IMR-90 (cell line): ENCODE results near the gene ETFA. TPM values are rescaled to one million over a fixed set of nuclear protein-coding genes. Genes with fewer than 3 reads are reported as not detected.

Experiments
- ATAC-seq: fragments of 200-7000 bp; cut with Tn5 transposase; 2 replicates; pipeline ENCODE4 v1.9.1; 2020; ENCODE audit warnings: low read depth, mild to moderate bottlenecking, moderate library complexity
- BruUV-seq: library from RNA; stranded (reverse); fragments of 400-500 nt; replicated peaks from 2 replicates; lab custom pipeline; 2021; lab: Mats Ljungman, UMichigan
- CTCF ChIA-PET: fragments of 300-600 bp; formaldehyde crosslinking; extraction: SDS; loops from one replicate; lab custom pipeline; 2021; ENCODE audit warnings: antibody characterized with exemption; lab: Yijun Ruan, JAX
- POLR2A ChIA-PET: fragments of 300-600 bp; sonication (Branson Sonifier 250); formaldehyde crosslinking; loops from one replicate; lab custom pipeline; 2022; ENCODE audit warnings: antibody characterized with exemption; ENCODE audit not compliant: unreplicated experiment; lab: Charles Lee
- DNase-seq: peaks from one replicate; pipeline ENCODE4 v3.0.0; 2013
- H2AFZ ChIP-seq: replicated peaks from 2 replicates; pipeline ENCODE3; 2013; ENCODE audit warnings: low read length, mild to moderate bottlenecking; ENCODE audit not compliant: poor library complexity
- H2AK5ac ChIP-seq: 2 replicates; pipeline ENCODE4 v1.6.1; 2013; ENCODE audit warnings: low read depth, low read length, inconsistent platforms
- H2AK9ac ChIP-seq: replicated peaks from 2 replicates; pipeline ENCODE3; 2013; ENCODE audit warnings: mild to moderate bottlenecking, low read depth, low read length, moderate library complexity; ENCODE audit not compliant: poor library complexity
- H2BK120ac ChIP-seq: 2 replicates; pipeline ENCODE4 v1.6.1; 2013; ENCODE audit warnings: low read depth, low read length, inconsistent platforms
- H2BK15ac ChIP-seq: 3 replicates; pipeline ENCODE4 v1.6.1; 2013; ENCODE audit warnings: low read depth, low read length, inconsistent platforms
- H2BK20ac ChIP-seq: 2 replicates; pipeline ENCODE4 v1.6.1; 2013; ENCODE audit warnings: low read depth, mild to moderate bottlenecking, inconsistent platforms, low read length, moderate library complexity
- H2BK5ac ChIP-seq: 2 replicates; pipeline ENCODE4 v1.6.1; 2013; ENCODE audit warnings: mild to moderate bottlenecking, low read depth, low read length, inconsistent platforms; ENCODE audit not compliant: poor library complexity, severe bottlenecking
- H3K14ac ChIP-seq: replicated peaks from 2 replicates; pipeline ENCODE4 v1.6.1; 2013; ENCODE audit warnings: low read depth, low read length, inconsistent platforms
- H3K18ac ChIP-seq: 2 replicates; pipeline ENCODE4 v1.6.1; 2013; ENCODE audit warnings: low read depth, low read length, control low read depth
- H3K23ac ChIP-seq: 2 replicates; pipeline ENCODE4 v1.6.1; 2013; ENCODE audit warnings: low read depth, low read length, inconsistent platforms
- H3K27ac ChIP-seq: 2 replicates; pipeline ENCODE4 v1.5.1; 2013; ENCODE audit warnings: mild to moderate bottlenecking, control low read depth, low read length; ENCODE audit not compliant: insufficient read depth
- H3K27me3 ChIP-seq: 2 replicates; pipeline ENCODE4 v1.6.1; 2013; ENCODE audit warnings: low read length; ENCODE audit not compliant: control insufficient read depth, insufficient read depth
- H3K36me3 ChIP-seq: 2 replicates; pipeline ENCODE4 v1.6.1; 2013; ENCODE audit warnings: low read length, mixed read lengths; ENCODE audit not compliant: control insufficient read depth, insufficient read depth
- H3K4ac ChIP-seq: 2 replicates; pipeline ENCODE4 v1.6.1; 2013; ENCODE audit warnings: low read depth, low read length, inconsistent platforms
- H3K4me1 ChIP-seq: 2 replicates; pipeline ENCODE4 v1.6.1; 2013; ENCODE audit warnings: low read length, mixed read lengths; ENCODE audit not compliant: control insufficient read depth, insufficient read depth
- H3K4me2 ChIP-seq: 2 replicates; pipeline ENCODE4 v1.6.1; 2013; ENCODE audit warnings: low read depth, mild to moderate bottlenecking, control low read depth, low read length, moderate library complexity
- H3K4me3 ChIP-seq: 2 replicates; pipeline ENCODE4 v1.5.1; 2013; ENCODE audit warnings: low read depth, mild to moderate bottlenecking, control low read depth, low read length, moderate library complexity; ENCODE audit not compliant: insufficient read depth
- H3K56ac ChIP-seq: 2 replicates; pipeline ENCODE4 v1.6.1; 2013; ENCODE audit warnings: low read length, inconsistent platforms; ENCODE audit not compliant: insufficient read depth; ENCODE audit errors: extremely low read depth
- H3K79me1 ChIP-seq, 2 experiments: 2 replicates each; pipeline ENCODE4 v1.6.1; 2013; ENCODE audit warnings: low read length in 2 of 2, inconsistent platforms in 1 of 2, low read depth in 1 of 2
- H3K9ac ChIP-seq: 2 replicates; pipeline ENCODE4 v1.6.1; 2013; ENCODE audit warnings: low read depth, low read length, control low read depth
- H3K9me1 ChIP-seq: 2 replicates; pipeline ENCODE4 v1.6.1; 2013; ENCODE audit warnings: low read length, inconsistent platforms; ENCODE audit not compliant: insufficient read depth
- H3K9me3 ChIP-seq: 2 replicates; pipeline ENCODE4 v1.6.1; 2013; ENCODE audit warnings: low read length; ENCODE audit not compliant: control insufficient read depth, insufficient read depth
- H4K20me1 ChIP-seq: 2 replicates; pipeline ENCODE4 v1.6.1; 2013; ENCODE audit warnings: low read length, inconsistent platforms; ENCODE audit not compliant: insufficient read depth
- H4K5ac ChIP-seq: 2 replicates; pipeline ENCODE4 v1.6.1; 2013; ENCODE audit warnings: mild to moderate bottlenecking, low read depth, low read length, control low read depth
- H4K8ac ChIP-seq, 2 experiments: 2 replicates each; pipeline ENCODE4 v1.6.1; 2013; ENCODE audit warnings: low read depth in 2 of 2, low read length in 2 of 2, control low read depth in 1 of 2, inconsistent platforms in 1 of 2
- H4K91ac ChIP-seq: 2 replicates; pipeline ENCODE4 v1.6.1; 2013; ENCODE audit warnings: low read depth, low read length, inconsistent platforms; ENCODE audit not compliant: insufficient read depth
- FOS ChIP-seq: fragments of 150-350 bp; IDR thresholded peaks from 2 replicates; pipeline ENCODE4 v1.6.1; 2016; ENCODE audit warnings: low read depth, low read length
- MXI1 ChIP-seq: IDR thresholded peaks from 2 replicates; pipeline ENCODE4 v1.6.1; 2012; ENCODE audit warnings: low read depth, mild to moderate bottlenecking, low read length, moderate library complexity, borderline replicate concordance
- NFE2L2 ChIP-seq: fragments of 150-350 bp; IDR thresholded peaks from 2 replicates; pipeline ENCODE4 v1.6.1; 2016; ENCODE audit warnings: low read depth, mild to moderate bottlenecking, low read length
- POLR2A ChIP-seq: IDR thresholded peaks from 2 replicates; pipeline ENCODE4 v1.6.1; 2012; ENCODE audit warnings: mild to moderate bottlenecking, low read depth, low read length
- RCOR1 ChIP-seq: IDR thresholded peaks from 2 replicates; pipeline ENCODE4 v1.6.1; 2012; ENCODE audit warnings: mild to moderate bottlenecking, low read length, improper control_type of control experiment; ENCODE audit not compliant: insufficient replicate concordance
- WGBS, 2 experiments: methylation state at CpG; one replicate each; pipeline versions ENCODE4 v1.1.5 to v1.1.7; 2013; ENCODE audit warnings: missing lambda C conversion rate in 2 of 2; ENCODE audit not compliant: insufficient read length in 1 of 2; ENCODE audit errors: extremely low coverage in 2 of 2; 5-methylcytosine and 5-hydroxymethylcytosine counted together
- dilution Hi-C: fragments of 300-500 bp; cut with HindIII; formaldehyde crosslinking; loops from one replicate; pipeline ENCODE4 v1.14.3; 2018; ENCODE audit warnings: low sequenced_read_pairs; ENCODE audit not compliant: unreplicated experiment
- in situ Hi-C: fragments of 300-500 bp; cut with MboI; formaldehyde crosslinking; loops from 3 replicates; pipeline ENCODE4 v1.14.3; 2019; ENCODE audit warnings: low sequenced_read_pairs, inconsistent platforms, mixed read lengths
- intact Hi-C: fragments of 100-400 bp; cut with micrococcal nuclease; formaldehyde crosslinking; loops from 2 replicates; pipeline ENCODE4 v1.10.0; 2022
- polyA plus RNA-seq, 3 experiments: library from polyadenylated mRNA; depleted of rRNA; stranded (reverse); fragments of >200 nt; gene quantifications; 2 replicates each; pipeline ENCODE4 v1.2.3, GENCODE V29; 2012; ENCODE audit warnings: low replicate concordance in 1 of 3
- total RNA-seq: library from RNA; depleted of rRNA; stranded (reverse); fragments of >200 nt; gene quantifications from 2 replicates; pipeline ENCODE4 v1.2.3, GENCODE V29; 2012

Gene ETFA
- total and polyA plus RNA-seq, 2 of the 4 experiments (the other 2 are of a cell fraction) = 115 to 172 TPM

DNA sequence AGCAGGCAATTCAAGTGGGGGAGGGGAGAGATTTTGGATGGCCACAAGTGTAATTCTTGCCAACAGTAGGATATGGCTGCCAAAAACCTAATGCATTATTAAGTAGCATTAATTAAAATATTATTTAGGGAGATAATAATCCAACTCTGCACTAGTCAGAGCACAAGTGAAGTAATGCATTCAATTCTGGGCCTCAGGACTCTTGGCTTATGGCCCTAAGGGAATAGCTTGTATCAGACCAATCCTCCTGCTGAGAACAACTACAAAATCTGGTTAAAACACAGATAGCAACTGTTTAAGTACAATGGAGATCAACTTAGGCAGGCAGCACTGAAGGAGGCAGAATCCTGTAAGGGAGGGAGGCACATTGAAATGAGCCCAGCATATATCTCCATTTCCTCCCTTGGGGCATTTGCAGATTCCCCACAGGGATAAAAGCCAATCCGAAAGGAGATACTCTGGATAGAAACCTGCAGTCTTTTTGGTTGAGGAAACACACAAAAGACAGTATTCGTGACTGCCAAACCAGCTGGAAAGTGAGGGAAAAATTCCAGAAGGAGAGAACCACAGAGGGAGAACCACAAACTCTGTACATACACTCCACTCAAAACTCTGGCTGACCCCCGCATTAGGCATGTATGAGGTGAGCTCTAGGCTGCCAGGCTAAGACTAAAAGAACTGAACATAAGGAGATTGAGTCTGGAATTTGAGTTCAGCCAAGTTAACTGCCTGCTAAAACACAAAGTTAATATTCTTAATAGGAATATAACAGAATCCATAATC, 57.4 kb downstream of the ETFA start:
- dilution Hi-C loops = no loop called here
- TF ChIP-seq MXI1 (no peak), FOS (no peak), RCOR1 (no peak), NFE2L2 (no peak), POLR2A (no peak)
- H3K4me2 ChIP-seq = no peak overlapping the region
- peaks cover 10 to 12% of the 10 kb centered on the region in 2 experiments for H3K79me1 ChIP-seq
- H3K9me3 ChIP-seq = no peaks in the 10 kb centered on the region
- ChIA-PET CTCF (no interaction called here), POLR2A (no interaction called here)
- H3K27ac ChIP-seq = no peak overlapping the region
- H2AK9ac ChIP-seq = no peak overlapping the region
- no peak overlapping the region for H4K5ac ChIP-seq
- H3K4me3 ChIP-seq = no peak overlapping the region
- no peak overlapping the region for H4K8ac ChIP-seq
- H3K14ac ChIP-seq = no peak overlapping the region
- H2AK5ac ChIP-seq = no peak overlapping the region
- H3K23ac ChIP-seq = no peak overlapping the region; the same call in 1 of the 2 replicates
- WGBS, 2 experiments = no CpG with 5 or more reads among the region's 3 CpGs
- in situ Hi-C loops = no loop called here
- H3K36me3 ChIP-seq = peaks cover 8% of the 10 kb centered on the region
- no peak overlapping the region for H2AFZ ChIP-seq
- H2BK20ac ChIP-seq = no peak overlapping the region
- no peak overlapping the region for H3K56ac ChIP-seq
- no peaks in the 10 kb centered on the region for H3K4me1 ChIP-seq
- H2BK15ac ChIP-seq = no peak overlapping the region
- H4K91ac ChIP-seq = no peak overlapping the region
- DNase-seq (no peak), ATAC-seq (no peak)
- no peak overlapping the region for H2BK120ac ChIP-seq
- H3K27me3 ChIP-seq = no peaks in the 10 kb centered on the region
- no peak overlapping the region for H3K9ac ChIP-seq
- no peak overlapping the region for H3K18ac ChIP-seq
- no peak overlapping the region for H2BK5ac ChIP-seq
- no peak overlapping the region for H3K4ac ChIP-seq
- 0 out of 2 replicates have a peak, but pooled peaks cover 4% of the 10 kb centered on the region for H3K9me1 ChIP-seq
- H4K20me1 ChIP-seq = no peaks in the 10 kb centered on the region
- no TSS peak for BruUV-seq
- intact Hi-C loops = no loop called here
